NCI-H774 (cell line): ENCODE measurements around the gene KRTAP5-5.
"Not testable (repeated sequence)": the region's sequence is repeated elsewhere in the genome, so short reads cannot be mapped to it uniquely, and the experiment has no call there.

ENCODE experiments used
- DNase-seq: peaks from one replicate; lab custom pipeline; 2025; lab: John Stamatoyannopoulos, UW

The KRTAP5-5 gene

GRCh38 chr11:1629326-1630185 is at the start of gene KRTAP5-5:
TSS of gene KRTAP5-5 (plus strand) at chr11:1629775. CDS start at chr11:1629841, 66 bp downstream.
- DNase-seq, result no peak

GRCh38 chr11:1581976-1582375 is 47.6 kb upstream of the KRTAP5-5 start:
- DNase-seq, result no peak

GRCh38 chr11:1582909-1583308 is 46.7 kb upstream of the KRTAP5-5 start:
- not testable (repeated sequence) for DNase-seq

- DNase-seq, result not testable (repeated sequence)
Measured at GRCh38 chr11:1584661-1585370, 44.8 kb upstream of the KRTAP5-5 start, which contains the start of gene KRTAP5-1. TSS of gene KRTAP5-1 (minus strand) at chr11:1585283. CDS start at chr11:1585249, 34 bp downstream.

GRCh38 chr11:1586699-1587098 is 42.9 kb upstream of the KRTAP5-5 start:
- no peak for DNase-seq

- DNase-seq, result not testable (repeated sequence)
Measured at GRCh38 chr11:1589191-1589963, 40.2 kb upstream of the KRTAP5-5 start.

- DNase-seq, result no peak
Measured at GRCh38 chr11:1589996-1590395, 39.6 kb upstream of the KRTAP5-5 start.

GRCh38 chr11:1592628-1593027 is 36.9 kb upstream of the KRTAP5-5 start:
- DNase-seq, result no peak

- DNase-seq, result not testable (repeated sequence)
Measured at GRCh38 chr11:1595994-1596575, 33.5 kb upstream of the KRTAP5-5 start.

- DNase-seq, result not testable (repeated sequence)
Measured at GRCh38 chr11:1596576-1597121, 32.9 kb upstream of the KRTAP5-5 start.

GRCh38 chr11:1597331-1597993 is 32.1 kb upstream of the KRTAP5-5 start:
- DNase-seq, result no peak

- DNase-seq, result no peak
Measured at GRCh38 chr11:1597994-1598380, 31.6 kb upstream of the KRTAP5-5 start, which contains the start of gene KRTAP5-2. TSS of gene KRTAP5-2 (minus strand) at chr11:1598294. CDS start at chr11:1598250, 44 bp downstream.

GRCh38 chr11:1598406-1598805 is 31.2 kb upstream of the KRTAP5-5 start:
- DNase-seq, result not testable (repeated sequence)

GRCh38 chr11:1598816-1599215 is 30.8 kb upstream of the KRTAP5-5 start:
- DNase-seq, result no peak

- DNase-seq, result no peak
Measured at GRCh38 chr11:1600626-1601025, 28.9 kb upstream of the KRTAP5-5 start.

GRCh38 chr11:1601663-1602062 is 27.9 kb upstream of the KRTAP5-5 start:
- DNase-seq, result not testable (repeated sequence)

- DNase-seq, result peak; percentile 15
Measured at GRCh38 chr11:1603629-1604028, 25.9 kb upstream of the KRTAP5-5 start.

GRCh38 chr11:1604181-1604580 is 25.4 kb upstream of the KRTAP5-5 start:
- no peak for DNase-seq

- DNase-seq, result no peak
Measured at GRCh38 chr11:1604711-1605110, 24.9 kb upstream of the KRTAP5-5 start.

- not testable (repeated sequence) for DNase-seq
Measured at GRCh38 chr11:1605923-1606322, 23.7 kb upstream of the KRTAP5-5 start.
